Suprapubic skin (tissue), 4 donors: Measurements from ENCODE around the gene NFKB2. TPM values are rescaled to one million over a fixed set of nuclear protein-coding genes. Genes with fewer than 3 reads are reported as not detected.

Experiments
- DNase-seq, 2 donors: peaks; one replicate each; pipeline ENCODE4 v3.0.0-alpha.2; 2019; ENCODE audit warnings: low spot score in 2 of 2
- H3K27ac ChIP-seq: fragments of 200-600 bp; sonication (generic); one replicate; pipeline ENCODE4 v1.5.1; 2019
- H3K27me3 ChIP-seq: fragments of 200-600 bp; sonication (generic); one replicate; pipeline ENCODE4 v1.5.1; 2019
- H3K36me3 ChIP-seq: fragments of 200-600 bp; sonication (generic); one replicate; pipeline ENCODE4 v1.5.1; 2019
- H3K4me1 ChIP-seq: fragments of 200-600 bp; sonication (generic); one replicate; pipeline ENCODE4 v1.5.1; 2019
- H3K4me3 ChIP-seq: fragments of 200-600 bp; sonication (generic); one replicate; pipeline ENCODE4 v1.5.1; 2019; ENCODE audit warnings: mild to moderate bottlenecking
- H3K9me3 ChIP-seq: fragments of 200-600 bp; sonication (generic); one replicate; pipeline ENCODE4 v1.5.1; 2019
- EP300 ChIP-seq: sonication (generic); formaldehyde crosslinking; IDR thresholded peaks from one replicate; pipeline ENCODE4 v1.6.1; 2017; ENCODE audit warnings: antibody characterized with exemption
- POLR2A ChIP-seq, 2 donors: fragments of 450-650 bp; IDR thresholded peaks; one replicate each; pipeline ENCODE4 v1.6.1; 2017; ENCODE audit warnings: antibody characterized with exemption in 2 of 2, mild to moderate bottlenecking in 2 of 2, moderate library complexity in 2 of 2
- POLR2AphosphoS5 ChIP-seq, 3 donors: sonication (generic); formaldehyde crosslinking; IDR thresholded peaks; one replicate each; pipeline ENCODE4 v1.6.1; 2017; ENCODE audit warnings: antibody characterized with exemption in 3 of 3
- WGBS: methylation state at CpG from one replicate; pipeline ENCODE4 v1.1.5; 2018; 5-methylcytosine and 5-hydroxymethylcytosine counted together
- total RNA-seq, 4 donors: library from RNA; depleted of rRNA; stranded (reverse); fragments of >200 nt; gene quantifications; one replicate each; pipeline ENCODE4 v1.1.0, GENCODE V29; 2016
- TF ChIP-seq, protein P1 (sequence below), 2 donors: fragments of 200-600 bp in 1 of 2; fragments of 450-650 bp in 1 of 2; sonication (generic) in 1 of 2; IDR thresholded peaks; one replicate each; pipeline ENCODE4 v1.5.1; 2016 to 2019; ENCODE audit warnings: antibody characterized with exemption in 2 of 2, mild to moderate bottlenecking in 1 of 2, moderate library complexity in 1 of 2

The NFKB2 gene
- total RNA-seq, 4 donors from 2014 or later: 14.4 to 18.5 (median 16.0) TPM

DNA sequence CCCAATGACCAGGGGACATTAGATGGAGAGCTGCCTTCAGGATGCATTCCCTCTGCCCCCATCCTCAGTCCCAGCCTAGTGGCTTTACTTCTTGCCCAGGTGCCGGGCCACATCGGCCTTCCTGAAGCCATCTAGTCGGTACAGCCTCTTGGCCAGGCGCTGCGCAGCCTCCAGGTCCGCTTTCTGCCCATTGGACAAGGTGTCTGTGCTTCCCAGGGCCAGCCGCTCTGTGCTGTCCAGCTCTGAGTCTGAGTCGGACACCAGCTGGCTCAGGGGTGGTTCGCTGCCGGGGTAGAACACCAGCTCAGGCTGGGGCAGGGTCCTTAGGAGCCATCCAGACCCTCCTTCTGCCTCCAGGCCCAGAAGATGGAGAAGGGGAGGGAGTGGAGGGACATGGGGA is 16.8 kb downstream of the NFKB2 start:
- peak in 1 of 2 donors; percentile 52 for DNase-seq
- Histone ChIP-seq H3K27ac (no peak overlapping the region), H3K36me3 (no peaks in the 10 kb centered on the region), H3K27me3 (peaks cover 90% of the 10 kb centered on the region), H3K4me3 (no peak overlapping the region), H3K9me3 (no peaks in the 10 kb centered on the region), H3K4me1 (peaks cover 24% of the 10 kb centered on the region)
- WGBS: 85% methylated on average over 10 of the region's 10 CpGs
- TF ChIP-seq POLR2AphosphoS5 (IDR thresholded peaks at IDR 0.05) (no peak), POLR2A (IDR thresholded peaks at IDR 0.05) (no peak), EP300 (no peak)
- TF ChIP-seq, protein P1, sequence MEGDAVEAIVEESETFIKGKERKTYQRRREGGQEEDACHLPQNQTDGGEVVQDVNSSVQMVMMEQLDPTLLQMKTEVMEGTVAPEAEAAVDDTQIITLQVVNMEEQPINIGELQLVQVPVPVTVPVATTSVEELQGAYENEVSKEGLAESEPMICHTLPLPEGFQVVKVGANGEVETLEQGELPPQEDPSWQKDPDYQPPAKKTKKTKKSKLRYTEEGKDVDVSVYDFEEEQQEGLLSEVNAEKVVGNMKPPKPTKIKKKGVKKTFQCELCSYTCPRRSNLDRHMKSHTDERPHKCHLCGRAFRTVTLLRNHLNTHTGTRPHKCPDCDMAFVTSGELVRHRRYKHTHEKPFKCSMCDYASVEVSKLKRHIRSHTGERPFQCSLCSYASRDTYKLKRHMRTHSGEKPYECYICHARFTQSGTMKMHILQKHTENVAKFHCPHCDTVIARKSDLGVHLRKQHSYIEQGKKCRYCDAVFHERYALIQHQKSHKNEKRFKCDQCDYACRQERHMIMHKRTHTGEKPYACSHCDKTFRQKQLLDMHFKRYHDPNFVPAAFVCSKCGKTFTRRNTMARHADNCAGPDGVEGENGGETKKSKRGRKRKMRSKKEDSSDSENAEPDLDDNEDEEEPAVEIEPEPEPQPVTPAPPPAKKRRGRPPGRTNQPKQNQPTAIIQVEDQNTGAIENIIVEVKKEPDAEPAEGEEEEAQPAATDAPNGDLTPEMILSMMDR (IDR thresholded peaks at IDR 0.05): no peak

DNA sequence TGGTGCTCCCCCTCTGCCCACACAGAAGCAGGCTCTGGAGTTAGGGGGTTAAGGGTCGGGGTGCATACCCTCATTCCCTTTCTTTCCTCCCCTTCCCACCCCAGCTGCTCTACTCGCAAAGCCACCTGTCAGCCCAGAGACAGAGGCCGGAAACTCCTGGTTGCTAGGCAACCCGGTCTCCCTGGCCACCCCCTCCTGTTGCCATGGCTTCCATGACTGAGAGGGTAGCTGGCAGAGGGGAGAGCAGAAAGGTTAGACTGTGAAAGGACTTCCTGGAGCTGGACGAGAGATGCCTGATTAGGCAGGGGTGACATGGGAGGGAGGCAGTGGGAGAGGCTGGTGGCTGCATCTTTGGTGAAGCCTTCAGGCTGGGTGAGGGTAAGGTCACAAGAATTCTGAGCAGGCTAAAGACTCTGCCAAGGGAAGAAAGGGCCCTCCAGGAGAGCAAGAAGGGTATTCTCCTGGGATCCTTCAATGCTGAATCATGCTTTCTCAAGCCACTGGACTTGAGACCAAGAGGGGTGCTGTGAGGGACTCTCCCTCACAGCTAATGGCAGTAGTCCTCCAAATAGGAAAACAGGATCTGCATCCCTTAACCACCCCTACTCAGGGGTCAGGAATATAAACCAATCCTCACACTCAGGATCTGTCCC is 17.7 kb downstream of the NFKB2 start:
- no peak for DNase-seq
- H3K4me1 ChIP-seq: peaks cover 24% of the 10 kb centered on the region
- H3K9me3 ChIP-seq: no peaks in the 10 kb centered on the region
- no peaks in the 10 kb centered on the region for H3K36me3 ChIP-seq
- 31% methylated on average over 5 of the region's 5 CpGs for WGBS
- no peak overlapping the region for H3K27ac ChIP-seq
- peaks cover 92% of the 10 kb centered on the region for H3K27me3 ChIP-seq
- TF ChIP-seq, protein P1 (IDR thresholded peaks at IDR 0.05): no peak
- TF ChIP-seq EP300 (no peak), POLR2A (IDR thresholded peaks at IDR 0.05) (no peak)
- no peak overlapping the region for H3K4me3 ChIP-seq

DNA sequence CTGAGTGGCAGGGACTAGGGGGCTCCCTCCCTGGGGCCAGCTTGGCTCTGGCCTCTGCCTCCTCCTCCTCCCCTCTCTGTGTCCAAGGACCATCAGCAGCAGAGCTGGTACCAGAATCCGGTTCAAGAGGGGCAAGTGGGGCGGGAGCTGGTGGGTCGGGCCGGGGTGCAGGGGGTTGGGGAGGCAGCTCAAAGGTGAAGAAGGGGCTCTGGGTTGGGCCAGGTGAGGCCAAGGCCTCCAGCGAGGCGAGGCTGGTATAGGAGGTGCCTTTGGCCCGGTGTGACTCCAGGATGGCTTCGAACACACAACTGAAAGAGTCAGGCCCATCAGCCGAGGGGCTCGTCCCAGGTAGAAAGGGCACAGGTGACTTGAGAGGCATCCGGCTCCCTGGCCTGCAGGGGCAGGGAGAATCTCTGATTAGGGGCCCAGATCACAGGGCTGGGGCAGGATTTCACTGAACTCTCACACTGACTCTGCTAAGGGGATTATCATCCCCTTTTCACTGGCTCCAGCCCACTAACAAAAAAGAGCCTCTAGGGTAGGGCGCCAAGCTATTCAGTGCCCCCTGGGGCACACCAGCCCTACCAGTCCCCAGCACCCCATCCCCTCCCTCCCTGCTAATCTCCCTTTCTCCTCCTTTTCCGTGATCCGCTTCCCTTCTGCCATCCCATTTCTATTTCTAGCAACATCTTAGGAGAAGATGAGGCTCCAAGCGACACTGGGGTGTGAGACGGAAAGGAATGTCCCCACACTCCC is 18.5 kb downstream of the NFKB2 start:
- TF ChIP-seq POLR2A (IDR thresholded peaks at IDR 0.05): no peak
- TF ChIP-seq, protein P1 (IDR thresholded peaks at IDR 0.05): no peak
- TF ChIP-seq POLR2AphosphoS5 (IDR thresholded peaks at IDR 0.05): no peak
- TF ChIP-seq EP300: no peak

DNA sequence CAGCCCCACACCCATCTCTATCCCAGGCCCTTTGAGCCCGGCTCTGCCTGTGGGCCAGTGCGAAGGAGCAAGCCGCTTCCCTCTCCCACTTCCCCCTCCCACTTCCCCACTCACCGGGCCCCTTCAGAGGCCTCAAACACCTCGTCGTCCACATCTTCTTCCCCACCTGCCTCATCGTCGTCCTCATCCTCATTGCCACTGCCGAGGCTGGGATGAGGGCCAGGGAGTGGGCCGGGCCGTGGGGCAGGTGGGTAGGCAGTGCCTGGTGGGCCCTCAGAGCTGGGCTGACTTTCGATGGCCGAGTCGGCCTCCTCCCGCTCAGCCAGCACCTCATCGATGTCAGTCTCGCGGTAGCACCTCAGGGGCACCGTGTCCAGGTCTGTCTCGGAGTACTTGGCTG is 19.2 kb downstream of the NFKB2 start:
- no peak for DNase-seq
- no peaks in the 10 kb centered on the region for H3K36me3 ChIP-seq
- no peak for TF ChIP-seq POLR2AphosphoS5 (IDR thresholded peaks at IDR 0.05)
- TF ChIP-seq, protein P1 (IDR thresholded peaks at IDR 0.05): no peak
- H3K4me1 ChIP-seq: peaks cover 23% of the 10 kb centered on the region
- 31% methylated on average over 12 of the region's 20 CpGs for whole genome bisulfite sequencing
- no peaks in the 10 kb centered on the region for H3K9me3 ChIP-seq
- no peak overlapping the region for H3K4me3 ChIP-seq
- no peak overlapping the region for H3K27ac ChIP-seq
- H3K27me3 ChIP-seq: peaks cover 89% of the 10 kb centered on the region

More for the DNA sequence above, 18.5 kb downstream of the NFKB2 start:
- Histone ChIP-seq H3K4me3 (no peak overlapping the region), H3K27ac (no peak overlapping the region), H3K9me3 (no peaks in the 10 kb centered on the region), H3K27me3 (peaks cover 92% of the 10 kb centered on the region), H3K4me1 (peaks cover 23% of the 10 kb centered on the region), H3K36me3 (no peaks in the 10 kb centered on the region)
- no peak for DNase-seq
- 83% methylated on average over 12 of the region's 16 CpGs for WGBS

DNA sequence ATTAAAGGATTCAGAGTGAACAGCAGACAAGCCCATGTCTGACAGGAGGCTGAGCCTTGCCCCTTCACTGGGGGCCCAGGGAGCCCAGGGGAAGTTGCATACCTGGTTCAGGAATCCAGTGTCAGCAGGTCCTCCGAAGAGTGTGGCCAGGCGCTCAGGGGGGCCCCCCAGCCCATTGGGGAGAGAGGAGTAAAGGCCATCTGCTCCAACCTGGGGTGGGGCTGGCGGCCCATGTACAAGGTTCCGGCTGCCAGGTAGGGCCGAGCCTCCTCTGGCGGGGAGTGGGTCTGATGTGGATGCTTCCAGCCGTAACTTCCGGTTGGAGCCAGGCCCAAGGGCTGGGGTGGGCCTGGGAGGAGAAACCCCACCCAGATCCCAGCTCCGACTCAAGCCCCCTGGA is 20.8 kb downstream of the NFKB2 start:
- Histone ChIP-seq H3K4me3 (no peak overlapping the region), H3K27ac (no peak overlapping the region), H3K9me3 (no peaks in the 10 kb centered on the region), H3K27me3 (peaks cover 74% of the 10 kb centered on the region), H3K36me3 (no peaks in the 10 kb centered on the region), H3K4me1 (peaks cover 20% of the 10 kb centered on the region)
- no peak for DNase-seq
- 61% methylated on average over 7 of the region's 9 CpGs for WGBS
- TF ChIP-seq POLR2A (IDR thresholded peaks at IDR 0.05): no peak
- no peak for TF ChIP-seq EP300
- TF ChIP-seq, protein P1 (IDR thresholded peaks at IDR 0.05): no peak
- TF ChIP-seq POLR2AphosphoS5 (IDR thresholded peaks at IDR 0.05): no peak
